PFSK-1 (cell line): Measurements from ENCODE around the gene TJP2.

ENCODE experiments used
- FOXP2 ChIP-seq: optimal IDR thresholded peaks from 2 replicates; pipeline ENCODE3; 2011; ENCODE audit warnings: borderline replicate concordance, control low read depth, inconsistent platforms; ENCODE audit not compliant: insufficient read depth; ENCODE audit errors: extremely low read length, extremely low read depth
- POLR2AphosphoS5 ChIP-seq: IDR thresholded peaks from 2 replicates; pipeline ENCODE4 v1.6.1; 2012; ENCODE audit warnings: low read depth, mild to moderate bottlenecking, control low read depth, low read length, moderate library complexity
- REST ChIP-seq, 2 experiments: IDR thresholded peaks; 2 replicates each; pipeline versions ENCODE4 v1.6.1 to v1.8.0; 2011 to 2012; ENCODE audit warnings: low read depth in 2 of 2, low read length in 2 of 2, control low read depth in 1 of 2, inconsistent platforms in 1 of 2, mild to moderate bottlenecking in 1 of 2, moderate library complexity in 1 of 2; ENCODE audit not compliant: insufficient read depth in 1 of 2
- SIN3A ChIP-seq: IDR thresholded peaks from 2 replicates; pipeline ENCODE4 v1.6.1; 2012; ENCODE audit warnings: mild to moderate bottlenecking, low read length, moderate library complexity, borderline replicate concordance; ENCODE audit not compliant: insufficient read depth
- TAF1 ChIP-seq: IDR thresholded peaks from 2 replicates; pipeline ENCODE4 v1.6.1; 2012; ENCODE audit warnings: low read length, control low read depth, borderline replicate concordance; ENCODE audit not compliant: insufficient read depth

DNA sequence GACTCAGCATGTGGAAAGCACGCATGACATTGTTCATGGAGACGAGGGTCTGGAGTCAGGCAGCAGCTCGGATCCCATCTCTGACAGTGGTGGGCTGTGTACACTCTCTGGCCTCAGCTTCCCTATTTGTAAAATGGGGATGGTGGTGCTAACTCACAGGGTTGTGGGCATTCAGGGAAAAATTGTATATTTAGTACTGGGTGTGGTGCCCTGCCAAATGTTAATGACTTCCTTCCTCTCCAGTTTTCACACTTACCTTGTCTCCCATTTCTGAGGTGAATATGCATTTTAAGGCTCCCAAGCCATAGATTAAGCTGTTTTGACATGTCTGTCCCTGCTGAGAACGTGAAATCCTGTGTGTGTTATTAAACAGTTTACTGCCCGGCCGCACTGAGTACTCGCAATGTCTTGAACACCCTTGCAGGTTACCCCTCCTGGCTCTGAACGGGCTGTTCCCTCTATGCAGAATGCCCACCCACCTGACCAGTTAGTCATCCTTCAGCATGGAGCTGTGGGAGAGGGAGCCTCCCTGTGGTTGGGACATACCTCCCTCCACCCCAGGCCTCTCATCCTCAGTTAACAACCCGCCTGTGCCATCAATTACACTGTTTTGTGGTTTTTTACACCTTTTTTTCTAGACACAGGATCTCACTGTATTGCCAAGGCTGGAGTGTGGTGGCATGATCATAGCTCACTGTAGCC is 25.8 kb downstream of the TJP2 start:
- TF ChIP-seq TAF1 (no peak), REST (IDR thresholded peaks at IDR 0.05; ENCODE audit: insufficient read depth in 1 of 2, low read depth in 2 of 2, low read length in 2 of 2) (no peak), SIN3A (no peak), POLR2AphosphoS5 (no peak), FOXP2 (no peak)
